T-helper 2 cell treated with Interferon-gamma antibody and Interleukin-4, amounts not matched to agents 5 μg/mL and 100 μg/mL, for 36 hours (primary cell): ENCODE results near the gene VCP.

Experiments
- DNase-seq: peaks from one replicate; pipeline ENCODE4 v3.0.0; 2021; ENCODE audit warnings: low spot score
- H3K27ac Mint-ChIP-seq: one replicate; pipeline ENCODE4 v1.8.0; 2021; ENCODE audit warnings: mild to moderate bottlenecking, mixed read lengths
- H3K27me3 Mint-ChIP-seq: one replicate; pipeline ENCODE4 v1.8.0; 2021; ENCODE audit warnings: low read depth, mixed read lengths
- H3K36me3 Mint-ChIP-seq: one replicate; pipeline ENCODE4 v1.8.0; 2021; ENCODE audit warnings: low read depth, mixed read lengths
- H3K4me1 Mint-ChIP-seq: one replicate; pipeline ENCODE4 v1.8.0; 2021; ENCODE audit warnings: low read depth, mixed read lengths
- H3K4me3 Mint-ChIP-seq: one replicate; pipeline ENCODE4 v1.8.0; 2022; ENCODE audit warnings: mild to moderate bottlenecking, moderate library complexity, mixed read lengths
- H3K9me3 Mint-ChIP-seq: one replicate; pipeline ENCODE4 v1.8.0; 2021; ENCODE audit warnings: mixed read lengths

VCP gene

DNA sequence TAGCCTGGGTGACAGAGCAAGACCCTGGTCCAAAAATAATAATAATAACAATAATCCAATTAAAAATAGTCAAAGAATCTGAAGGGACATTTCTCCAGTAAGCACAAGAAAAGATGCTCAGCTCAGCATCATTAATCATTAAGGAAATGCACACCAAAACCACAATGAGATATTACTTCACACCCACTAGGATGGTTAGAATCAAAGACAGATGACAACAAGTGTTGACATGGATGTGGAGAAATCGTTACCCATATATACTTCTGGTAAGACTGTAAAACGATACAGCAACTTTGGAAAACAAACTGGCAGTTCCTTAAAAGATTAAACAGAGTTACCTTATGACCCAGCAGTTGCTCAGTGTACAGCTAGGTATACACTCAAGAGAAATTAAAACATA, 12.7 kb upstream of the VCP start:
- no peak for DNase-seq
- H3K36me3 Mint-ChIP-seq: peaks cover 17% of the 10 kb centered on the region
- no peak overlapping the region for H3K4me3 Mint-ChIP-seq
- H3K27me3 Mint-ChIP-seq: no peaks in the 10 kb centered on the region
- no peak overlapping the region for H3K27ac Mint-ChIP-seq
- peaks cover 4% of the 10 kb centered on the region for H3K4me1 Mint-ChIP-seq
- no peaks in the 10 kb centered on the region for H3K9me3 Mint-ChIP-seq

DNA sequence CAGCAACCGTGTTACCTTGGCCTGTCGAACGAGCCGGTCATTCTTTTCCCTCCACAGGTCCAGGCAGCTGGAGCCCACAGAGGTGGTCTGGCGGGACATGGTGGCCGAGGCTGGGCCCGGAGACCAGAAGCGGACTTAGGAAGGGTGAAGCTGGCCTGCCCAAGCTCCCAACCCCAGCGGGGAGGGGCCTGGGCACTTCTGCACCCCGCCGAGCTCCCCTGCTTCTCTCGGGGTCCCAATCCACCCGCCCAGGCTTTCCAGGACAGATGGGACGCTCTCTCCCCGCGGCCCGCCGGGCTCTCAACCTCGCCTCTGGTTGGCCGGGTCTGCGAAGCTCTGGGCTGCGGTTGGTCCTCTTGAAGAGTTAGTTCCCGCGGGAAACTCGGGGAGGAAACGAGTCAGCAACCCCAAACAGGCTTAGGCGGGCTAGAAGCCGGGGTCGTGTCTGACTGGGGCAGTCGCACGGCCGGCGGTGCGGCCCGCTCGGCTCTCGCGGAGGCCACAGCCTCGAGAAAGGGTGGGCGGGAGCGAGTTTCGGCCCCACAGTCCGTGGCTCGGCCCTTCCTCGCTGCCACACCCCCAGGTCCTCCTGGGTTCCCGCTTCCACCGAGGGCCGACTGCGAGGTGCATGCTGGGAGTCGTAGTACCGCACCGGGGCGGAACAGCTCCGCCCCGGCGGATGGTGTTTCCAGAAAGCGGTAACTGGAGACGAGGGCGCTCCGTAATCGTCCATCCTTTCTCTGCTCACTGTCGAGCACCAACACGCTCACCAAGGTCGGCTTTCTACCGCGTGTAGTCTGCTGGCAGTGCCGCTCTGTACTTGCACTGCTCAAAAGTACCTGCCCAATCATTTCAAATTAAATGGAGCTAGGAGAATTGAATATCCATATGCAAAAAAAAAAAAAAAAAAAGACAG, 7.3 kb upstream of the VCP start, which contains the start of gene FANCG:
Gene FANCG (minus strand): TSS at position 517 of the 916 bp plus-strand sequence. CDS start 418 bp downstream, at position 99.
- Mint-ChIP-seq H3K27ac (peak within 1 kb of the TSS; percentile 99), H3K27me3 (no peaks in the 10 kb centered on the region), H3K4me1 (peaks cover 26% of the 10 kb centered on the region), H3K36me3 (peaks cover 26% of the 10 kb centered on the region), H3K4me3 (peak within 1 kb of the TSS; percentile 93), H3K9me3 (no peaks in the 10 kb centered on the region)
- peak; percentile 92 for DNase-seq

DNA sequence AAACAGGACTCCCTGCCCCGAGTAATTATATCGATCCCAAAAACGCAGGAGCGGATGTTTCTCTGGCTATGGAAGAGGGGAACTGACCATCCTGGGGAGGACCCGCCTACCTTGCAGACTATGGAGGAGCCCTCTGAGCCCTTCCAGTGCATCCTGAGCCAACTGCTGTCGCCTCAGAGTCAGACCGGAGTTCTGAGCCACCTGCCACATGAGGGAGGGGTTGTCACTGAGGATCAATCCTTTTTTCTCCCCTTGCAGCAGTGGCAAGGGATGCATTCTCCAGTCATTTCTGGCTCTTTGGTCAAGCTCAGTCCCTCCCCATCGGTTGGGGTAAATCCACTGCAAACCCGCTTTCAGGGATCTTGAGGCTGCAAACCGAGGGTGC, 6.6 kb upstream of the VCP start:
- Mint-ChIP-seq H3K27me3 (no peaks in the 10 kb centered on the region), H3K9me3 (no peaks in the 10 kb centered on the region), H3K4me3 (peak overlapping the region; percentile 93), H3K36me3 (peaks cover 32% of the 10 kb centered on the region), H3K27ac (peak overlapping the region; percentile 99), H3K4me1 (peaks cover 26% of the 10 kb centered on the region)
- DNase-seq: no peak

DNA sequence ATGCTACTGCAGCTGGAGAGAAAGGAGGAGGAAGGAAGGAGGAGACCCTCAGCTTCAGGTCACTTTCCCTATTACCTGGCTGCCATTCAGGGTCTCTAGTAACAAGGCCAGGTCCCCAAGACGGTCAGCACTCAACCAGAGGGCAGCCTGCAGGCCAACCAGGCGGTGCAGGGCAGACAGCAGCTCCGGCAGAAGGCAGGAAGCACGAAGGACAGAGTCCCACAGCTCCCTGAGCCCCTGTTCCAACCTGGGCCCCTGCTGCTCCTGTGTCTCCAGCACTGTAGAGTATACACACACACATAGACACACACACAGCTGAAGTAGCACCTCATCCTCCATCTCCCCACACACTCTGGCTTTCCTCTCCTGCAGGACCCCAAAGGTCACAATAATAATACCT, 5.6 kb upstream of the VCP start:
- no peaks in the 10 kb centered on the region for H3K27me3 Mint-ChIP-seq
- DNase-seq: no peak
- H3K27ac Mint-ChIP-seq: peak overlapping the region; percentile 67
- no peaks in the 10 kb centered on the region for H3K9me3 Mint-ChIP-seq
- peaks cover 38% of the 10 kb centered on the region for H3K36me3 Mint-ChIP-seq
- peaks cover 29% of the 10 kb centered on the region for H3K4me1 Mint-ChIP-seq
- peak overlapping the region; percentile 93 for H3K4me3 Mint-ChIP-seq

DNA sequence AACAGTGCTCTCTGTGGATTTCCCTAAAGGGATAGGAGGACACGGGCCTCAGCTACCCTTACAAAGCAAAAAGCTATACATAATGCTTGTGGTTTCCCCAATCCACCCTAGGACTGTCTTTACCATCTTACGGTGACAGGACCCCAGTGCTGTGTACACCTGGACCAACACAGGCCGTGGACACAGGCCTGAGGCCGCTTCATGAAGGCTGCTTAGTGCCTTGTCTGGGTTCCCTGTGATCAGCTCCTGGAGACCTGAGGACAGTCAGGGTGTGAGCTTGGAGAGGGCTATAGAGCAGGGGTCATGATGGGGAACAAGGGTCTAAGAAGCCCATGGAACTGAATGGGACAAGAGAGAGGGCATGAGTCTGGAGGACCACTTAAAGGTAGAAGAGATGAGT, 4.4 kb upstream of the VCP start:
- no peaks in the 10 kb centered on the region for H3K9me3 Mint-ChIP-seq
- H3K4me3 Mint-ChIP-seq: peak overlapping the region; percentile 93
- H3K27ac Mint-ChIP-seq: no peak overlapping the region
- peaks cover 34% of the 10 kb centered on the region for H3K4me1 Mint-ChIP-seq
- DNase-seq: no peak
- H3K36me3 Mint-ChIP-seq: peaks cover 44% of the 10 kb centered on the region
- H3K27me3 Mint-ChIP-seq: no peaks in the 10 kb centered on the region

DNA sequence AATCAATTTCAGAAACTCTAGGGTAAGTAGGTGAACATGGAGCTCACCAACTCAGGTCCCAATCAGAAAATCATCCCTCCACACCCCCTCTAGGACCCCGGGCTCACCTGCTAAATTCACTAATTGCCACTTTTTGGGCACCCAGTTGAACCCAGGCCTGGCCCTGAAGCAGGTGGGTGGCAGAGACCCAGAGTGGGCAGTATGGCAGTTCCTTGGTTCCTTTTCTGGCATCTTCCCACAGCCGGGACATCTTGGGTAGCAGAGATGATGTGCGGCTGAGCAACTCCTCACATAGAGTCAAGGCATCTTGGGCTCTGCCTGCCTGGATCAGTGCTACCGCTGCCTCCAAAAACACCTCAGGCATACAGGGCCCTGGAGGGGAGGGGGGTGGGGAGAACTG, 2.9 kb upstream of the VCP start:
- Mint-ChIP-seq H3K9me3 (no peaks in the 10 kb centered on the region), H3K27ac (no peak overlapping the region), H3K27me3 (no peaks in the 10 kb centered on the region), H3K4me3 (no peak overlapping the region), H3K36me3 (peaks cover 52% of the 10 kb centered on the region), H3K4me1 (peaks cover 39% of the 10 kb centered on the region)
- DNase-seq: no peak

DNA sequence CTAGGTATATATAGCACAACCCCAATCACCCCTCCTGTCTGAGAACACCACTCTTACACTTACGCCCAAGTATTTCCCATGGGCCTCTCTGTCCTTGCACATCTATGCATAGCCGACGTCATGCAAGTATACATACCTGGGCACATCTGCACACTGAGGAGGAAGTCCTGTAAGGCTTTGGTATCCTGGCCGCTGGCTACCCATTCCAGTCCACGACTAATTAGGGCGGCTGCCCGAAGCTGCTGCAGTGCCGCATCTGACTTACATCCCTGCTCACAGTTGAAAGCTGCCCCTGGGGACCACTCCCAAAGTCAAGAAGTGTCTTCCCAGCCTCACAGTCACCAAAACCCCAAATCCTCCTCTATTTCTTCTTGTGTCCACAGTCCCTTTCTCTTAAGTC, 2.4 kb upstream of the VCP start:
- no peak for DNase-seq
- peaks cover 39% of the 10 kb centered on the region for H3K4me1 Mint-ChIP-seq
- H3K9me3 Mint-ChIP-seq: no peaks in the 10 kb centered on the region
- H3K27me3 Mint-ChIP-seq: no peaks in the 10 kb centered on the region
- H3K4me3 Mint-ChIP-seq: no peak overlapping the region
- no peak overlapping the region for H3K27ac Mint-ChIP-seq
- H3K36me3 Mint-ChIP-seq: peaks cover 58% of the 10 kb centered on the region

DNA sequence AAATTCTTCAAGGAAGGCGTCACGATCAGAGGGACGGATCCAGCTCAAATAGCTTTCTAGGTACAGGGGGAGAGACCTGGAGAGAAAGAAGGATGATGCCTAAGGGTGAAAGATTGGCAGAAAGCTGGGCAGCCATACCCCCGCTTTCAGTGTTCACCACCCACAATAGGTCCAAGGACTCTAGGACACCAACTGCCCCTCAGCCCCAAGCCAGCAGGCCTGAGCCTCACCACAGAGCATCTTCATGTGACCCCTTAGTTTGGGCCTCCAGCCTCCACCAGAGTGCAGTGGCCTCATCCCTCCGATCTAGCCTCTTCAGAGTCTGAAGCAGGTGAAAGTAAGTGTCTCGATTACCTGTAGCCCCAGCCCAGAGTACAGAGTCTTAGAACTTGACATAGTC, 1.7 kb upstream of the VCP start:
- Mint-ChIP-seq H3K4me3 (no peak overlapping the region), H3K36me3 (peaks cover 61% of the 10 kb centered on the region), H3K27me3 (no peaks in the 10 kb centered on the region), H3K9me3 (no peaks in the 10 kb centered on the region), H3K27ac (peak overlapping the region; percentile 42), H3K4me1 (peaks cover 41% of the 10 kb centered on the region)
- no peak for DNase-seq

DNA sequence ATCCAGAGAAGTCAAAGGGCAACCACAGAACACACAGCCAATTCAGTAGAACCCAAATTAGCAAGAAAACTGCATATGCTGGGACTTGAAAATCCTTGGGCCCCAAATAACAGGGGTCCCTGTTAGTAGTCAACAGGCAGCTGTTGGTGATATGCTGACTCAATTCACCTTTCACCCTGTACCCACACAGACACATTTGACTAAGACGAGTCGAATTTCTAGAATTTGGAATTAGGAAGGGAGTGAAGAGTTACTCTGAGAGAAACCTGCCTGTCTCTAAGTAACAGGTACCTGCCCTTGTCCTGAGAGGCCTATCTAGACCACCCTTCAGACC, 821 bp upstream of the VCP start:
- DNase-seq: no peak
- no peaks in the 10 kb centered on the region for H3K9me3 Mint-ChIP-seq
- no peaks in the 10 kb centered on the region for H3K27me3 Mint-ChIP-seq
- peak overlapping the region; percentile 88 for H3K4me3 Mint-ChIP-seq
- peaks cover 49% of the 10 kb centered on the region for H3K4me1 Mint-ChIP-seq
- peaks cover 65% of the 10 kb centered on the region for H3K36me3 Mint-ChIP-seq
- H3K27ac Mint-ChIP-seq: peak overlapping the region; percentile 92

DNA sequence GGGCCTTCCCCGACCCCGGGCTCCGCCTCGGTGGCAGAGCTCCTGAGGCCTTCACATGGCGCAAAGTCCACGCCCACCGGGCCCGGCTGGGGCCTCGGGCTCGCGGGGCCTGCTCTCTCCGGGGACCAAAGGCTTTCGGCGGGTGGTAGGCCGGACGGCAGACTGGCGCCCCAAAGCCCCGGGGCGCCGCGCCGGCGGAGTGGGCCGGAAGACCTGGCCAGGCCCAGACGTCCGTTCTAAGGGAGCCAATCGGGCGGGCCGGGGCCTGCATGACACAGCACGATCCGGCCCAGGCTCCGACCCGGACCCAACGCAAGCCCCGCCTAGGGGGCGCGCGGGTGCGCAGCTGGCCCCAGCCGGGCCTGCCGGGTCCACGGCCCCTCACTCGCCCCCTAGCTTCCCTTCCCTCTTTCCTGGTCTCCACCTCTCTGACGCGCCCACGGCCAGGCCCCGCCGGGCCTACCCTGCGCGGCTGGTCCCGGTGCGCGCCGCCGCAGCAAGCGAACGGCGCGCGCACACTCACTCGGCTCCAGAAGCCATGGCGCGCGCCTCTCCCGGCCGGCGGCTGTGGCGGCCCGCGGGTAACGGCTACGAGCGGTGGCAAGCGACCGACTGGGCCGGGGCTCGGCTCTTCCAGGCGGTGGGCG, 488 bp downstream of the VCP start:
- peak; percentile 84 for DNase-seq
- Mint-ChIP-seq H3K27me3 (no peaks in the 10 kb centered on the region), H3K4me1 (peaks cover 45% of the 10 kb centered on the region), H3K36me3 (peaks cover 68% of the 10 kb centered on the region), H3K9me3 (no peaks in the 10 kb centered on the region), H3K27ac (peak overlapping the region; percentile 92), H3K4me3 (peak overlapping the region; percentile 88)

DNA sequence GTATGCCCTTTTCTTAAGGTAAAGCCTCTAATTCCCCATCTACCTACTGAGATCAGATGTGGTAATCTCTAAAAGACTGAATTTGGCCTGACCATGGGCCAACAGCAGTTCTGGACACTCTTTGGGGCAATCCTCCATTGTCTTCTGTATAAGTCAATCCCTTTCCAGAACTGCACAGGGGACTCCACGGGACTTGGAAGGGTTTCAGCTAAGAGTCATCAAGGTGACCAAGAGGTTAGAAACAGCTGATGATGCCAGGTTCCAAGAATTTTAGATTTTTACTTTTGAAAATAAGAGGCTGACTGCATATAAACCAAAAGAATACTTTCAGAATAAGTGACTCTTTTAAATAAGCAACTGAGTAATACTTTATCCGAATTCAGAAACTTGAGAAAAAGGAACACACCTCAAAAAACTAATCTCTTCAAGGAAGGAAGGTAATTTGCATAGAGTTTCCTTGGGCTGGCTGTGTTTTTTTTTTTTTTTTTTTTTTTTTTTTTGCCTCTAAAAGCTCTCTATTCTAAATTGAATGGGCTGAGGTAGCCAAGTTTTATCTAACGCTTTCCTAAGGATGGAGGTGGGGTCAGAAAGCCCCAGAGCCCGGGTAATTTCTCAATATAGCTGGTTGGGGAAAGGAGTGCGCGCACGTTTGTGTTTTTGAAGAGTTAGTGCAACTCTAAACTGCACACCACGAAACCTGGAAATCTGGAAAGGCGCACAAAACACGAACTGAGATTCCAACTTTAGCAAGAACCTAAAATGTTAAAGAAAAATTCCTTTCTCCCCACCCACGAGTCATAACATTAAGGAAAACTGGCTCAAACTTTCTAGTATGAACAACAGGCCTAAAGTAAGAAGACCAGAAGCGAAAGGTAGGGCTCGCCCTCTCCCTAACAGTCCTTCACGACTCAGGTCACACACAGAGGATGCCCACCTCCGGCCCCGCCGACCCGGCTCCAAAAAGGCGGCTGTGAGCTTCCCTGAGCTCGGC, 1.3 kb downstream of the VCP start:
- no peak for DNase-seq
- H3K4me1 Mint-ChIP-seq: peaks cover 40% of the 10 kb centered on the region

DNA sequence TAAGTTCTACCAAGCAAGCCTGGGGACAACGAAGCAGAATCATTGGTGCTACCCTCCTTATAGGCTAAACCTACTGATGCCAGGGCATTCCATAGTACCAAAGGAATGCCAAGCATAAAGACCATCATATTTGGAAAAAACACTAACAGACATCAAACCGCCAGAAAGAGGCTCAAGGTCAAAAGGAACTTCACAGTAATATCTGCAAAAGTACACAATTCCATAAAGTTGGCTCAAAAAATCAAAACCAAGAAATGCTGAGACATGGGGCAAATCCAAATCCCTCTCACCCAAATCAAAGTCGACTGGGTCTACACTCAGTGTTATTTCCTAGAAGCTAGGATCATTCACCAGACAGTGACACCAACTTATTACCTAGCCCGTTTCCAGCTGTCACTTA, 3.4 kb downstream of the VCP start:
- peaks cover 37% of the 10 kb centered on the region for H3K4me1 Mint-ChIP-seq
- no peak overlapping the region for H3K27ac Mint-ChIP-seq
- H3K27me3 Mint-ChIP-seq: no peaks in the 10 kb centered on the region
- DNase-seq: no peak
- peaks cover 69% of the 10 kb centered on the region for H3K36me3 Mint-ChIP-seq
- peak overlapping the region; percentile 34 for H3K4me3 Mint-ChIP-seq
- no peaks in the 10 kb centered on the region for H3K9me3 Mint-ChIP-seq

More for the DNA sequence above, 1.3 kb downstream of the VCP start:
- no peaks in the 10 kb centered on the region for H3K9me3 Mint-ChIP-seq
- peak overlapping the region; percentile 82 for H3K27ac Mint-ChIP-seq
- no peaks in the 10 kb centered on the region for H3K27me3 Mint-ChIP-seq
- H3K36me3 Mint-ChIP-seq: peaks cover 70% of the 10 kb centered on the region
- peak overlapping the region; percentile 88 for H3K4me3 Mint-ChIP-seq

DNA sequence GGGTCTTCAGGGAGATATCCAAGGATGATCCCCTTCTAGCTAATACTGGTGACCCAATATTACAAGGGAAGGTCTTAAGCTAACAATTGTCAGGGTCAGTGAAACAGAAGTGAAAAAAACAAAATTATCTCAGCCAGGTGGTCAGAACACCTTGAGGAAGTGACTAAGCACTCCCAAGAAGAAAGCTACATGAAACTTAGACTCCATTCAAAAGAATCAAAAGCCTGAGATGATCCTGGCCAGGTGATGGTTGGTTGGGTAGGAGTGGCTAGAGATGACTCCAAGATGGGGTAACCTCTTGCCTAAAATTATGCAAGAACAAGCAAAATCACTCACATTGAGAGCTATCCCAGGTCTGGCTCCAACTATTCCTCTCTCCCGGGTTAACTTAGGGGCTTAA, 5.4 kb downstream of the VCP start:
- Mint-ChIP-seq H3K9me3 (no peaks in the 10 kb centered on the region), H3K4me3 (no peak overlapping the region), H3K27ac (no peak overlapping the region), H3K27me3 (no peaks in the 10 kb centered on the region), H3K36me3 (peaks cover 77% of the 10 kb centered on the region), H3K4me1 (peaks cover 30% of the 10 kb centered on the region)
- DNase-seq: no peak
